OCI-LY7 (cell line): ENCODE results near the gene TMEM45B. TPM values are rescaled to one million over a fixed set of nuclear protein-coding genes. Genes with fewer than 3 reads are reported as not detected.
"Not testable (repeated sequence)": the region's sequence is repeated elsewhere in the genome, so short reads cannot be mapped to it uniquely, and the experiment has no call there.

ENCODE experiments used
- BruUV-seq: library from RNA; stranded (reverse); fragments of 400-500 nt; replicated peaks from 2 replicates; lab custom pipeline; 2021; lab: Mats Ljungman, UMichigan
- CTCF ChIA-PET: fragments of 300-600 bp; sonication (Branson Sonifier 250); formaldehyde crosslinking; loops from one replicate; lab custom pipeline; 2022; ENCODE audit warnings: antibody characterized with exemption; ENCODE audit not compliant: unreplicated experiment; lab: Charles Lee
- POLR2A ChIA-PET: fragments of 300-600 bp; sonication (Branson Sonifier 250); formaldehyde crosslinking; loops from one replicate; lab custom pipeline; 2022; ENCODE audit warnings: antibody characterized with exemption; lab: Charles Lee
- DNase-seq: peaks from one replicate; pipeline ENCODE4 v3.0.0-alpha.2; 2015; ENCODE audit warnings: low spot score
- H2AFZ ChIP-seq: fragments of 200-600 bp; sonication (generic), shearing (Covaris generic); 2 replicates; pipeline ENCODE4 v1.6.1; 2014; ENCODE audit warnings: mild to moderate bottlenecking, antibody characterized with exemption, low read length, moderate library complexity
- H3K27ac ChIP-seq: fragments of 200-600 bp; sonication (generic); 2 replicates; pipeline ENCODE4 v1.5.1; 2014; ENCODE audit warnings: mixed run types, low read depth, mild to moderate bottlenecking, moderate library complexity, low read length, inconsistent platforms; ENCODE audit not compliant: poor library complexity, severe bottlenecking
- H3K36me3 ChIP-seq: fragments of 200-600 bp; sonication (generic); 2 replicates; pipeline ENCODE4 v1.6.1; 2014; ENCODE audit warnings: mild to moderate bottlenecking, antibody characterized with exemption, low read length, moderate library complexity, mixed read lengths; ENCODE audit not compliant: insufficient read depth
- H3K4me1 ChIP-seq: fragments of 200-600 bp; sonication (generic); 2 replicates; pipeline ENCODE4 v1.5.1; 2014; ENCODE audit warnings: mild to moderate bottlenecking, low read length; ENCODE audit not compliant: insufficient read depth, poor library complexity, severe bottlenecking
- H3K4me2 ChIP-seq: fragments of 200-600 bp; sonication (generic); 2 replicates; pipeline ENCODE4 v1.6.1; 2014; ENCODE audit warnings: mild to moderate bottlenecking, low read length
- H3K4me3 ChIP-seq: fragments of 200-600 bp; sonication (generic); 2 replicates; pipeline ENCODE4 v1.5.1; 2014; ENCODE audit warnings: mild to moderate bottlenecking, low read depth, low read length; ENCODE audit not compliant: poor library complexity, severe bottlenecking
- H3K79me2 ChIP-seq: fragments of 200-600 bp; sonication (generic); 2 replicates; pipeline ENCODE4 v1.6.1; 2016; ENCODE audit warnings: low read depth, mild to moderate bottlenecking, low read length, moderate library complexity, mixed read lengths; ENCODE audit not compliant: insufficient read depth
- H3K9me2 ChIP-seq: fragments of 200-600 bp; sonication (generic); 2 replicates; pipeline ENCODE4 v1.6.1; 2016; ENCODE audit warnings: mild to moderate bottlenecking, low read length, mixed read lengths; ENCODE audit not compliant: insufficient read depth
- H3K9me3 ChIP-seq: fragments of 200-600 bp; sonication (generic); 2 replicates; pipeline ENCODE4 v1.6.1; 2014; ENCODE audit warnings: mild to moderate bottlenecking, mixed run types, low read length, mixed read lengths
- H4K20me1 ChIP-seq: fragments of 200-600 bp; sonication (generic); 2 replicates; pipeline ENCODE4 v1.6.1; 2014; ENCODE audit warnings: mild to moderate bottlenecking, antibody characterized with exemption, low read length, moderate library complexity, mixed read lengths; ENCODE audit not compliant: insufficient read depth
- EZH2phosphoT487 ChIP-seq: fragments of 200-600 bp; sonication (generic); IDR thresholded peaks from 2 replicates; pipeline ENCODE4 v1.6.1; 2018; ENCODE audit warnings: low read depth, borderline replicate concordance, mild to moderate bottlenecking, mixed run types, antibody characterized with exemption, low read length, moderate library complexity, mixed read lengths
- intact Hi-C: fragments of 100-400 bp; cut with micrococcal nuclease; formaldehyde crosslinking; loops from one replicate; pipeline ENCODE4 v1.10.0; 2022; ENCODE audit not compliant: unreplicated experiment
- total RNA-seq, 2 experiments: library from RNA; depleted of rRNA in 1 of 2; stranded (reverse); fragments of >200 nt in 1 of 2; shearing (Covaris generic) in 1 of 2; gene quantifications; 2 replicates each; pipeline ENCODE4 v1.2.3, GENCODE V29; 2014 to 2022
- TF ChIP-seq, protein P1 (sequence below): fragments of 200-600 bp; sonication (generic); conservative IDR thresholded peaks from 2 replicates; pipeline ENCODE4 v1.5.1; 2014; ENCODE audit warnings: mild to moderate bottlenecking, antibody characterized with exemption, low read length, moderate library complexity, mixed read lengths

TMEM45B gene
- total RNA-seq, 2 experiments from 2014 or later, result not detected

DNA sequence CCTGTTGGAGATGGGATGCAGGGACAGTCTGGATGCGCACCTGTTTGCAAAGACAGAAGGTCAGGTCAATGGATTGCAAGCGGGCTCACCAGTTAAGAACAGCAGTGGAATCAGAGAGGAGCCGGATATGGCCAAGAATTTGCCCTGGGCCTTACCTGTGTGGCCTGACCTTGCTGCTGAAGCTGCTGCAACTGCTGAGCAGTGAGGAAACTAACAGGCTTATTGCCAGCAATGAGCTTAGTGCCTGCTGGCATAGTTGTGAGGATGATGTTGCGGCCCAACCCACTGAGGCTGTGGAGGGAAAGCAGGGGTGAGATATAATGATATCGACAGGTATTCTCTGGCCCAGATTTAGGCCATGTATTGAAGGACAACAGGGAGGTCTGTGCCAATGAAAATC, 49.2 kb downstream of the TMEM45B start:
- Histone ChIP-seq H3K9me2 (no peaks in the 10 kb centered on the region), H3K79me2 (no peaks in the 10 kb centered on the region), H3K36me3 (peaks cover 94% of the 10 kb centered on the region), H3K27ac (no peak overlapping the region), H3K9me3 (no peaks in the 10 kb centered on the region), H3K4me3 (no peak overlapping the region), H2AFZ (no peak overlapping the region), H3K4me2 (no peak overlapping the region), H3K4me1 (no peaks in the 10 kb centered on the region), H4K20me1 (no peaks in the 10 kb centered on the region)
- POLR2A ChIA-PET, result no interaction called here
- no TSS peak for BruUV-seq
- TF ChIP-seq, protein P1, sequence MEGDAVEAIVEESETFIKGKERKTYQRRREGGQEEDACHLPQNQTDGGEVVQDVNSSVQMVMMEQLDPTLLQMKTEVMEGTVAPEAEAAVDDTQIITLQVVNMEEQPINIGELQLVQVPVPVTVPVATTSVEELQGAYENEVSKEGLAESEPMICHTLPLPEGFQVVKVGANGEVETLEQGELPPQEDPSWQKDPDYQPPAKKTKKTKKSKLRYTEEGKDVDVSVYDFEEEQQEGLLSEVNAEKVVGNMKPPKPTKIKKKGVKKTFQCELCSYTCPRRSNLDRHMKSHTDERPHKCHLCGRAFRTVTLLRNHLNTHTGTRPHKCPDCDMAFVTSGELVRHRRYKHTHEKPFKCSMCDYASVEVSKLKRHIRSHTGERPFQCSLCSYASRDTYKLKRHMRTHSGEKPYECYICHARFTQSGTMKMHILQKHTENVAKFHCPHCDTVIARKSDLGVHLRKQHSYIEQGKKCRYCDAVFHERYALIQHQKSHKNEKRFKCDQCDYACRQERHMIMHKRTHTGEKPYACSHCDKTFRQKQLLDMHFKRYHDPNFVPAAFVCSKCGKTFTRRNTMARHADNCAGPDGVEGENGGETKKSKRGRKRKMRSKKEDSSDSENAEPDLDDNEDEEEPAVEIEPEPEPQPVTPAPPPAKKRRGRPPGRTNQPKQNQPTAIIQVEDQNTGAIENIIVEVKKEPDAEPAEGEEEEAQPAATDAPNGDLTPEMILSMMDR, result no peak
- TF ChIP-seq EZH2phosphoT487, result no peak
- intact Hi-C loops, result no loop called here
- DNase-seq, result no peak
- CTCF ChIA-PET, result no interaction called here

DNA sequence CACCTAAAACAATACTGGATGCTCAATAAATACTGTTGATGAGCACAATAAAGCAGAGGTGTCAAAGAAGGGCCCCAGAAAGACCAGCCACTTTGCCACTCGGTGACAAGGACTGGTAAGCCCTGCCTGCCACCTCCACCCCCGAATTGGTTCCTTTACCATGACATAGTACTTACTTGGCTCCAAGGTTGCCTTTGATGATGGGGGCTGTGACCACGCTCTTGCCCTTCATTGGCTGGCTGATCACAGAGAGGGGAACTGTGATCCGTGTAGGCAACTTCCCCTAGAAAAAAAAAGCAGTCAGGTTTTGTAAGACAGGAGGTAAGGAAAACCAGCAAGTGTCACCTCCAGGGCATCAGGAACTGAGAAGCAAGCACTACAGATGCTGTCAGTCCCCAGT, 50.1 kb downstream of the TMEM45B start:
- no peaks in the 10 kb centered on the region for H4K20me1 ChIP-seq
- H3K27ac ChIP-seq, result no peak overlapping the region
- H3K79me2 ChIP-seq, result no peaks in the 10 kb centered on the region
- H3K4me3 ChIP-seq, result no peak overlapping the region
- no peaks in the 10 kb centered on the region for H3K4me1 ChIP-seq
- no peaks in the 10 kb centered on the region for H3K9me3 ChIP-seq
- H2AFZ ChIP-seq, result no peak overlapping the region
- BruUV-seq, result no TSS peak
- H3K4me2 ChIP-seq, result no peak overlapping the region
- peaks cover 94% of the 10 kb centered on the region for H3K36me3 ChIP-seq
- ChIA-PET POLR2A (no interaction called here), CTCF (interaction anchor here (0.5 kb wide), 1 partner anchor 299 kb away, joined by 3 read pairs; no protein-coding TSS in a partner anchor)
- intact Hi-C loops, result no loop called here
- no peaks in the 10 kb centered on the region for H3K9me2 ChIP-seq
- DNase-seq, result no peak
- no peak for TF ChIP-seq EZH2phosphoT487
- TF ChIP-seq, protein P1, result no peak

DNA sequence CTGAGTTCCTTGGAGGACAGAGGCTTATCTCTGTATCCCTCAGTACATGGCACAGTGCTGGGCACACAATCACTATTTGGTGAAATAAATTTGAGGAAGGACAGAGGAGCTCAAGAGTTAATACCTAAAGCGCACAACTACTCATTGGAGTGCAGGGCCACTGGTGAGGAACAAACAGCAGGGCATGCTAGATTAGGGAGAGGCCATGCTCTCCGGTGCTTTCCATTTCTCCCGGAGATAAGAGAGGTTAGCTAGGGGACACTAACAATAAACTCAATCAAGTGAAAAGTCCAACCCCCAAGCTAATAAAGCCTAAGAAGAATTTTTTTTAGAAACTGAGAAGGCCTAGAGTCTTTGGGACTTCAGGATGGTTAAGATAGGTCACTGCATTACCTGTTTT, 50.7 kb downstream of the TMEM45B start:
- BruUV-seq, result no TSS peak
- POLR2A ChIA-PET, result no interaction called here
- H3K36me3 ChIP-seq, result peaks cover 94% of the 10 kb centered on the region
- no peak overlapping the region for H3K27ac ChIP-seq
- H2AFZ ChIP-seq, result no peak overlapping the region
- H3K9me3 ChIP-seq, result no peaks in the 10 kb centered on the region
- intact Hi-C loops, result no loop called here
- no peak overlapping the region for H3K4me2 ChIP-seq
- H4K20me1 ChIP-seq, result no peaks in the 10 kb centered on the region
- H3K79me2 ChIP-seq, result no peaks in the 10 kb centered on the region
- no peaks in the 10 kb centered on the region for H3K4me1 ChIP-seq
- CTCF ChIA-PET, result no interaction called here
- DNase-seq, result no peak
- TF ChIP-seq EZH2phosphoT487, result no peak
- H3K4me3 ChIP-seq, result no peak overlapping the region
- H3K9me2 ChIP-seq, result no peaks in the 10 kb centered on the region

DNA sequence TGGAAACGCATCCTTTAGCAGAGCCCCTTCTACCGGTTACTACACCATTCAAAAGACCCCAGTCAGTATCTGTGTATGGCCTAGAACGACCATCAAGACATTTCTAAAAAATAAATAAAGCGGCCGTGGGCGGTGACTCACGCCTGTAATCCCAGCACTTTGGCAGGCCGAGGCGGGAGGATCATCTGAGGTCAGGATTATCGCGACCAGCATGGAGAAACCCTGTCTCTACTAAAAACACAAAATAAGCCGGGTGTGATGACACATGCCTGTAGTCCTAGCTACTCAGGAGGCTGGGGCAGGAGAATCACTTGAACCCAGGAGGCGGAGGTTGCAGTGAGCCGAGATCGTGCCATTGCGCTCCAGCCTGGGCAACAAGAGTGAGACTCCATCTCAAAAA, 53.0 kb downstream of the TMEM45B start:
- H3K27ac ChIP-seq, CTCF ChIA-PET, H3K4me2 ChIP-seq, H3K9me2 ChIP-seq, H3K79me2 ChIP-seq, intact Hi-C loops, H2AFZ ChIP-seq, H3K4me3 ChIP-seq, POLR2A ChIA-PET, H3K9me3 ChIP-seq, BruUV-seq, H4K20me1 ChIP-seq, H3K4me1 ChIP-seq, DNase-seq: not testable (repeated sequence)
- H3K36me3 ChIP-seq, result peaks cover 97% of the 10 kb centered on the region
